Fibroblast of lung (primary cell): ENCODE measurements around the gene NFIL3. TPM values are rescaled to one million over a fixed set of nuclear protein-coding genes. Genes with fewer than 3 reads are reported as not detected.

Experiments
- DNase-seq, 2 donors: peaks; one replicate each; pipeline versions ENCODE4 v3.0.0 to v3.0.0-alpha.2; 2010; ENCODE audit warnings: low read depth in 2 of 2
- H2AFZ ChIP-seq: 2 replicates; pipeline ENCODE4 v1.5.1; 2012; ENCODE audit warnings: low read length, control low read depth, inconsistent platforms
- H3K27ac ChIP-seq: 2 replicates; pipeline ENCODE4 v1.5.1; 2011; ENCODE audit warnings: low read length, control low read depth; ENCODE audit not compliant: insufficient read depth
- H3K27me3 ChIP-seq: 2 replicates; pipeline ENCODE4 v1.5.1; 2011; ENCODE audit warnings: mild to moderate bottlenecking, low read length; ENCODE audit not compliant: control insufficient read depth, insufficient read depth
- H3K36me3 ChIP-seq: 2 replicates; pipeline ENCODE4 v1.5.1; 2011; ENCODE audit warnings: low read length; ENCODE audit not compliant: control insufficient read depth, insufficient read depth
- H3K4me1 ChIP-seq: 2 replicates; pipeline ENCODE4 v1.5.1; 2011; ENCODE audit warnings: low read length; ENCODE audit not compliant: control insufficient read depth, insufficient read depth; ENCODE audit errors: extremely low read depth
- H3K4me2 ChIP-seq: 2 replicates; pipeline ENCODE4 v1.5.1; 2011; ENCODE audit warnings: low read length, control low read depth; ENCODE audit not compliant: insufficient read depth; ENCODE audit errors: extremely low read depth
- H3K4me3 ChIP-seq, 4 experiments: fragments of 200-600 bp in 1 of 4; sonication (generic) in 1 of 4; replicated peaks in 1 of 4; 2 replicates each; pipeline ENCODE4 v1.5.1; 2011 to 2016; ENCODE audit warnings: low read length in 4 of 4, low read depth in 3 of 4, mild to moderate bottlenecking in 3 of 4, control low read depth in 2 of 4, inconsistent platforms in 1 of 4, mixed read lengths in 1 of 4; ENCODE audit not compliant: insufficient read depth in 1 of 4; ENCODE audit errors: control extremely low read depth in 1 of 4
- H3K79me2 ChIP-seq: 2 replicates; pipeline ENCODE4 v1.5.1; 2012; ENCODE audit warnings: mild to moderate bottlenecking, low read length, inconsistent platforms; ENCODE audit not compliant: control insufficient read depth, insufficient read depth
- H3K9ac ChIP-seq: 2 replicates; pipeline ENCODE4 v1.5.1; 2011; ENCODE audit warnings: mild to moderate bottlenecking, low read length, control low read depth; ENCODE audit not compliant: insufficient read depth
- H3K9me3 ChIP-seq: 2 replicates; pipeline ENCODE4 v1.5.1; 2012; ENCODE audit warnings: low read depth, low read length; ENCODE audit not compliant: control insufficient read depth, insufficient read depth
- H4K20me1 ChIP-seq: 2 replicates; pipeline ENCODE4 v1.5.1; 2011; ENCODE audit warnings: low read length; ENCODE audit not compliant: control insufficient read depth, insufficient read depth; ENCODE audit errors: extremely low read depth
- CTCF ChIP-seq, 2 donors: IDR thresholded peaks in 1 of 2; conservative IDR thresholded peaks in 1 of 2; 1 replicate in 1 of 2; 2 replicates in 1 of 2; pipeline ENCODE4 v1.5.1; 2011 to 2012; ENCODE audit warnings: low read length in 2 of 2, control low read depth in 1 of 2, inconsistent platforms in 1 of 2, low read depth in 1 of 2, mild to moderate bottlenecking in 1 of 2
- EZH2 ChIP-seq: IDR thresholded peaks from 2 replicates; pipeline ENCODE4 v1.5.1; 2012; ENCODE audit warnings: low read length, control low read depth, mild to moderate bottlenecking; ENCODE audit errors: missing control alignments
- polyA plus RNA-seq, 2 donors: library from polyadenylated mRNA; depleted of rRNA in 1 of 2; stranded (reverse) in 1 of 2; unstranded in 1 of 2; fragments of >200 nt; gene quantifications; 2 replicates each; pipeline ENCODE4 v1.2.1, GENCODE V29; 2011 to 2012; ENCODE audit warnings: missing spikeins in 1 of 2
- total RNA-seq: library from RNA; depleted of rRNA; stranded (reverse); fragments of >200 nt; gene quantifications from 2 replicates; pipeline ENCODE4 v1.2.1, GENCODE V29; 2014

Gene NFIL3
- total and polyA plus RNA-seq, 2 donors (not counting 1 experiment from before 2014, with no cell fraction given): 58.7 to 62.3 TPM

DNA sequence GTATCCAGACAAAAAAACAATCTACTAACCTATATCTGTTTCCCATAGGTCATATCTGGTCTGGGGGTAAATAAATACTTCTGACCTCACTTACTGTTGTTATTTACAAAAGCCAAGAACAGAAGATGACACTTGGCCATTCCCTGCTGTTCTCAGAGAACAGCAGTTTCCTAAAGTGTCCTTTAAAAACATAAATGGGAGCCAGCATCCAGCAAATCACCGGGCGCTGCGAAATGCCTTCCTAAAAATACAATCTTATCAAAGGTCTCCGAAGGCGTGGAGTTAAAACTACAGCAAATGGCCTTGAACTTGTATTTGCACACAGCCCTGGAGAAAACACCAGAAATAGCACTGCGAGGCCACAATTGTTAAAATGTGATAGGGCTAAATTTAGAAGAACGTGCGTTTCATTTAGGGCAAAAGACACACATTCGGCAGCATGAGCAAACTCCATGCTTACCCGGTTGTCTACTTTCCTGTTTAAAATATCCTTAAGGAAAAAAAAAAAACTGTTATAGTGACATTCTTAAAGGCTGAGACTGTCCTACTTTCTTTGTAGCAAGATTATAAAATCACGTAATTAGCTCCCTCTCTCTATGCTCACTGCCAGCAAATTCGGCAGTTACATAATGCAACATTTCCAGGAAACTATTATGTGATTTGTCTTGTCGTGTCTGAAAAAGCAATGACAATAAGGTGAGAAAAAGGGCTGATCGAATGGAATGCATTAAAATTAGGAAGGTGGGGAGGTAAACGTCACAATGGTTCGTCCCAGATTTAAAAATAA lies 1.5 kb downstream of the NFIL3 start:
- Histone ChIP-seq H3K79me2 (peaks cover 57% of the 10 kb centered on the region), H3K4me1 (peaks cover 12% of the 10 kb centered on the region), H3K4me2 (peak overlapping the region; percentile 86), H2AFZ (no peak overlapping the region), H3K9ac (peak overlapping the region; percentile 89), H3K27me3 (no peaks in the 10 kb centered on the region), H4K20me1 (no peaks in the 10 kb centered on the region), H3K27ac (peak overlapping the region; percentile 92), H3K9me3 (no peaks in the 10 kb centered on the region), H3K4me3 (peak overlapping the region; percentile 75 to 100 (median 86)), H3K36me3 (no peaks in the 10 kb centered on the region)
- TF ChIP-seq EZH2 (no peak), CTCF (conservative IDR thresholded peaks at IDR 0.05 in 1 of 2, IDR thresholded peaks at IDR 0.05 in 1 of 2; ENCODE audit: low read depth in 1 of 2, low read length in 2 of 2) (no peak)
- peak in 1 of 2 donors; percentile 71 for DNase-seq

GRCh38 chr9:91421128-91421765 lies 2.4 kb downstream of the NFIL3 start:
- Histone ChIP-seq H4K20me1 (no peaks in the 10 kb centered on the region), H3K36me3 (no peaks in the 10 kb centered on the region), H2AFZ (no peak overlapping the region), H3K9me3 (no peaks in the 10 kb centered on the region), H3K4me2 (peak overlapping the region; percentile 95), H3K9ac (peak overlapping the region; percentile 89), H3K27ac (peak overlapping the region; percentile 92), H3K4me1 (peaks cover 16% of the 10 kb centered on the region), H3K79me2 (peaks cover 65% of the 10 kb centered on the region), H3K4me3 (peak overlapping the region; percentile 75 to 100 (median 86)), H3K27me3 (no peaks in the 10 kb centered on the region)
- peak; percentile 42 to 72 for DNase-seq
- TF ChIP-seq EZH2 (no peak), CTCF (conservative IDR thresholded peaks at IDR 0.05 in 1 of 2, IDR thresholded peaks at IDR 0.05 in 1 of 2; ENCODE audit: low read depth in 1 of 2, low read length in 2 of 2) (peak; percentile 44 to 51)

DNA sequence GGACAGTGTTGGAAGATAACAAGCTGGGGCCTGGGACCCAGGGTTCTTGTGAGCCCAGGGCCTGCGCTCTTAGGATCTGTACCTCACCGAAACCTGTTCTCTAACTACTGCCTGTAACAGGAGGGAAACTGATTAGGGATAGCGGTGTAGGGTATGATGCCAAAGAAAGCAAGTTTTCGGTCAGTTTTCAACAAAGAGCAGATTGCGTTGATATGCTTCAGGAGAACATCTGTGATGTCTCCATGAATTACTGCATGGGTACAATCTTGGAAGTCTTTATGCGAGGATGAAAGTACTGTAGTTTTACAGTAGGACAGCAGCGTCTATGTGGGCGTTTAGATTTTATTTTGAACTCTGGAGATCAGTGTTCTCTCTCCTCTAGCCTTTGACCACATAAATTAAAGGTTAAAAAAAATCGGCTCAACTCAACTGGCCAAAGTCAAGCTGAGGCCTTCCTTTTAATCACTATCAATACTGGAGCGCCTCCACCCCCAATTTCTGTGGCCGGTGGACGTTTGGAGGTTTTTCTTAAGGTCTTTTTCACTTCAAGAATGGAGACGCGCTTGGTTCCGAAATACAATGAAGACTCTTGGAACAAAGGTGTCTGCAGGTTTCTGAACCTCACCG lies 3.0 kb downstream of the NFIL3 start:
- Histone ChIP-seq H3K4me2 (peak overlapping the region; percentile 95), H3K9ac (peak overlapping the region; percentile 89), H3K27ac (peak overlapping the region; percentile 92), H3K4me1 (peaks cover 18% of the 10 kb centered on the region), H4K20me1 (no peaks in the 10 kb centered on the region), H3K79me2 (peaks cover 71% of the 10 kb centered on the region), H2AFZ (no peak overlapping the region), H3K36me3 (no peaks in the 10 kb centered on the region), H3K9me3 (no peaks in the 10 kb centered on the region), H3K4me3 (peak overlapping the region; percentile 75 to 89 (median 86)), H3K27me3 (no peaks in the 10 kb centered on the region)
- DNase-seq: peak; percentile 52 to 59
- TF ChIP-seq CTCF (conservative IDR thresholded peaks at IDR 0.05 in 1 of 2, IDR thresholded peaks at IDR 0.05 in 1 of 2; ENCODE audit: low read depth in 1 of 2, low read length in 2 of 2): peak in 1 of 2 donors; percentile 3
- TF ChIP-seq EZH2: no peak
